SKM-1 (cell line): ENCODE measurements around the gene DPM1.

Source experiments
- DNase-seq: peaks from one replicate; lab custom pipeline; 2025; ENCODE audit not compliant: unreplicated experiment; lab: John Stamatoyannopoulos, UW

DPM1 gene

GRCh38 chr20:50957798-50958614 is at the start of gene DPM1:
DPM1 (minus strand) TSS chr20:50958532; CDS start chr20:50958523, 9 bp downstream.
- peak; percentile 89 for DNase-seq

- DNase-seq: no peak
Observed at GRCh38 chr20:51005214-51005613, 46.9 kb upstream of the DPM1 start.

GRCh38 chr20:51004781-51005180 is 46.4 kb upstream of the DPM1 start:
- no peak for DNase-seq

DNA sequence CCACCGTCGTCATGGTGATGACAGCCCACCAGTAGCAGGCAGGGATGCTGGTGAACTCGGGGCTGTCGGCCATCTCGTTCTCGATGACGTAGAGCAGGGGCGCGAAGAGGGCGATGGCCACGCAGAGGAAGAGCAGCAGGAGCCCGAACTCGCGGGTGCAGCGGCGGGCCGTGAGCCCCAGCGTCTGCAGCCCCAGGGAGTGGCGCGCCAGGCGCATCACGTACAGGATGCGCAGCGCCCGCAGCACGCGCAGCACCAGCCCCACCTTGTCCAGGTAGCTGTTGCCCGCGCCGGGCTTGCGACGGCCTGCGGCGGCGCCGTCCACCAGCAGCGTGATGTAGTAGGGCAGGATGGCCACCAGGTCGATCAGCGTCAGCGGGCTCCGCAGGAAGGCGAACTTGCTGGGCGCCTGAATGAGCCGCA is 46.0 kb upstream of the DPM1 start:
- DNase-seq: no peak

DNA sequence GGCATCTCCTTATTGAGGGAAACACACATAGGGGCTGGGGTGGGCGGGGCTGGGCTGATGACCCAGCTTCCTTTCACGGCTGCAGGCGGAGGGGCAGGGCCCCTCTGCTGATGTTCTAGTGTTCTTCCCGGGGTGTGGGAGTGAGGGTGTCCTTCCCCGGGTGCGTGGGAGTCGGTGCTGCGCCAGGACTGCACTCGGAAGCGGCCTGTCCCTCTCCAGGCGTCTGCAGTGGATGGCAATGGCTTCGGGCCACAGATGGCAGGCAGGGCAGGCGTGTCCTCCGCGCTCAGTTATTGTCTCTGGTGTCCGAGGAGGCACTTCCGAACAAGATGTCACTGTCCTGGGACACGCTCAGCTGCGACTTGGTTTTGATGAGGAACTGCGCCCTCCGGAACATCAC is 45.4 kb upstream of the DPM1 start:
- DNase-seq: no peak

GRCh38 chr20:51002633-51003032 is 44.3 kb upstream of the DPM1 start:
- no peak for DNase-seq

GRCh38 chr20:51001430-51002265 is 43.3 kb upstream of the DPM1 start:
- no peak for DNase-seq

DNA sequence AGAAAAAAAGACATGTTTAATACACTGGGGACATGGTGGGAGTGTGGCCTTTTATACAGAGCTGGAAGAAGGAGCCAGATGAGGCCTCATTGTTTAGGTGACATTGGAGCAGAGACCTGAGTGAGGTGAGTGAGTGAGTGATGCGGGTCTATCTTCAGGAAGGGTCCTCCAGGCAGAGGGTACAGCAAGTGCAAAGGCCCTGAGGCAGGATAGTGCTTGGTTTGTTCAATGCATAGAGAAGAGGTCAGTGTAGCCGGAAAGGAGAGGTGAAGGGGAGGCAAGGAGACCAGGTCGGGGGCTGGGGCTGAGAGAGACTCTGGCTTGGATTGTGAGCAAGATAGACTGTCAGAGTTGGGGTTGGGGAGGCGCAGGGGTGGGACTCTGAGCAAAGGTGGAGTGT is 41.0 kb upstream of the DPM1 start:
- no peak for DNase-seq

DNA sequence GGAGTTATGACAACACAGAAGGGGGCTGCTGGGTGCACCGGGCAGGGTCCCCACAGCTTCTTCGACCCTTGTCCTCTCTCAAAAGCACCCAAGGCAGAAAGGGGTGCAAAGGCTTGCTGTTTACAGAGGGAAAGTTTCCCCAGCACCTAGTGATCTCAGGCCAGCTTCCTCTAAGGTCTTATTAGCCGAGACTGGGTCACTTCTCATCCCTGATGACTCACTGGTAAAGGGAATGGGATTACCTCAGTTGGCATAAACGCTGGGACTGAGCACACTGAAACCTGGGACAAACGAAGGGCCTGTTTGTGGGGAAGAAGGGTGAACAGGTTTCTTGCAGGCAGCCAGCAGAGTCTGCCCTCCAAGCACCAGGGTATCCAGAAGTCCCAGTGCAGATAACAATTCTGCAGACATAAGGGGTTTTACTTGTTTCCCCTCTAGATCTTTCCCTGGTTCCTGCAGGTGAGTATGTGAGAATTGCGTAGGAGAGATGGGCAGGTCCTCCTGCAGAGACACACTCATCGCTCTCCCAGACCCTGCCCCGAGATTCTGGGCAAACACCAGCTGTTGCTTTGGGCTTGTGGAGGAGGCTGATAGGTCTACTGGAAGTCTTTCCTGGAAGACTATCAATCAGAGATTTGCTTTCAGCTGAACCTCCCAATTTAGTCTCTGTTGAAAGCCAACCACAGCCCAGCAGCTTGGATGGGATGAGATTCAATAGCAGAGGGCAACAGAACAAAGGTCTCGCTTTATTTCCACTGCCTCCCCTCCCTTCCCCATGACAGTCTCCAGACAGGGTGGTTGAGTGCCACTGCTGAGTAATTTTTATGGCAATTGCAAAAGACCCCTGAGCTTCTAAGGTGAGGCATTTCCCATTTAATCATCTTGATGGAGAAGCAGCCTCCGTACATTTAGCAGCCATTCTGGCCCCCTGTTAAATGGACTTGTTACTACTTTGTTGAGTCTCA is 38.9 kb upstream of the DPM1 start:
- DNase-seq: no peak

DNA sequence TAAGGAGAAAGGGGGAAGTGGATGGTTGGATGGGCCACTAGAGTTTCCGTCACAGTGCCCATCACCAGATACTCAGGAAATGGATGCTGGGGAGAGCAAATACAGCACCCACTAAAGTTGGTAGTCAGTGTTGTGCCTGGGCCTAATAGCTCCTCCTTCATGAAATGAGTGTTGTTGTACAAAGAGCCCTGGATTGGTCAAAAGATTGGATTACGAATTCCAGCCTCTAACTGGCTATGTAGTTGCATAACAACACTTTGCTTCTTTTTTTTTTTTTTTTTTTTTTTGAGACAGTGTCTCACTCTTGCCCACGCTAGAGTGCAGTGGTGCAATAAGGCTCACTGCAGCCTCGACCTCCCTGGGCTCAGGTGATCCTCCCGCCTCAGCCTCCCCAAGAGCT is 37.2 kb upstream of the DPM1 start:
- DNase-seq: no peak

DNA sequence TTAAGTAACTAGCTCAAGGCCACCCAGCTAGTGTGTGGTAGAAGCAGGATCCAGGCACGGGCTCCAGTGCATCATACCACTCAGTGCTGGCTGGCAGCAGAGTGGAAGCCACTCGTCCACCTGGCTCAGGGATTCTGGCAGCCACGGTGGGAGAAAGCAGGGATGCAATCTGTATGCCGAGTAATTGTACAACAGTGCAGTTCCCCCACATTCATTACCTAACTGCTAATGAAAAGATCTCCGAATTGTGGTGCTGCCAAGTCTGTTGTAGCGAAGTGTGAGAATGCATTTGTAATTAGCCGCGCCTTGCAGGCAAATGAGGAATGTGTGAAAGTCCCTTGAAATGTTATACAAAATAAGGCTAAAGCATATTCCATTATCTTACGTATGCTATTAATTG is 35.5 kb upstream of the DPM1 start:
- DNase-seq: no peak

GRCh38 chr20:50992733-50993457 is 34.6 kb upstream of the DPM1 start:
- peak; percentile 63 for DNase-seq

DNA sequence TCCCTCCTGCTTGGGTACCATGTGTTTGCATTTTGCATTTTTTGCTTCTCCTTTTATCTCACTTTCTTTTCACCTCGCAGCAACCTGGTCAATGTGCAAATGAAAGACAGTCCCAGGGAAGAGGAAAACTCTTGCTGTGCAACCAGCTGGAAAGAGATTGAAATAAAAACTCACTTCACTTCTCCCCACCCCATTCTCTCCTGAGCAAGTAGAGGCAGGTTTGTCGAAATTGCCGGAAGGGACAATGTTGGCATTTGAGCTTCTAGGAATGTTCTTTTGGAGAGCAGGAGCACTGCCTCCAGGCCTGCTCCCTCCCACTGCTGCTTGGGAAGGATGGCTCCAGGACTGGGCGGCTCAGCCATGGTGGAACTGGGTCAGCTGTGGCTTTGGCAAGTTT is 34.0 kb upstream of the DPM1 start:
- DNase-seq: no peak

DNA sequence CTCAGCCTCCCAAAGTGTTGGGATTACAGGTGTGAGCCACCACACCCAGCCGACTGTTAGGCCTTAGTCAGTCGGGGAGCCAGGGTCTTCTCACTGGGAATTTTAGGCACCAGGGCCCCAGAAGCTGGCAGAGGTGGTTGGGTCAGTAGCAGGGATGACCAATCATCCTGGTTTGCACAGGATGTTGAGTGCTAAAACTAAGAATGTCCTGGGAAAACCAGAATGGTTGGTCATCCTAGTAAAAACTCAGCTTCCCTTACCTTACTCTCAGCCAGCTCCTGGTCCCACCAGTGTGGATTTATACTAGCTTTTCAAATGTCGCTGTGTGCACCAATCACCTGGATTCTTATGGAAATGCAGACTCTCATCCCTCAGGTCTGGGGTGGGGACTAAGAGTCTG is 32.7 kb upstream of the DPM1 start:
- DNase-seq: no peak

DNA sequence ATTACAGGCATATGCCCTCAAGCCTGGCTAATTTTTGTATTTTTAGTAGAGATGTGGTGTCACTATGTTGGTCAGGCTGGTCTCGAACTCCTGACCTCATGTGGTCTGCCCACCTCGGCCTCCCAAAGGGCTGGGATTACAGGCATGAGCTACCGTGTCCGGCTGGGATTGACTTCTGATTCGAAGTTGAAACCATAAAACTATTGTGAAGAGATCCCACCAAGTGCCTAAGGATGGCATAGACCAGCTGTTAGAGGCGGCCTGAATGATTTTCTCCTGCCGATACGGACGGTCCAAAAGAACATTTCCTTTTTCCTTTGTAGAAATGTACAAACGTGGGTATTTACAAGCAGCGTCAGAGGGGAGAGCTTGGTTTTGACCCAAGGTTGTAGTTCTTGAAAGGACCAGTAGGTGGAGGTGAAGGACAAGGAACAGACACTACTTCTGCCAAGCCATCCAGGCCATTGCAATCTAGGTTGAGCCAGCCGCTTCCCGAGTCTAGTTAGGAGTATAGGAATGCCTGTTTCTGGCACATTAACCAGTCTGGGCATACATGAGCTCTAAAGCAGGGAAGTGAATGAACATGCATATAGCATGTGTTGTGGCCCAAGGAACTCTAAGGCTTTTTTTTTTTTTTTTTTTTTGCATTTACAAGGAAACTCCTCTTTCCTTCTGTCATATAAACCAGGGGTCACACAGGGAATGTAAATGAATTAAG is 29.3 kb upstream of the DPM1 start:
- peak; percentile 65 for DNase-seq

- no peak for DNase-seq
Observed at GRCh38 chr20:50983321-50983720, 25.0 kb upstream of the DPM1 start.

GRCh38 chr20:50982363-50982762 is 24.0 kb upstream of the DPM1 start:
- no peak for DNase-seq

- DNase-seq: no peak
Observed at GRCh38 chr20:50981714-50982048, 23.3 kb upstream of the DPM1 start.

DNA sequence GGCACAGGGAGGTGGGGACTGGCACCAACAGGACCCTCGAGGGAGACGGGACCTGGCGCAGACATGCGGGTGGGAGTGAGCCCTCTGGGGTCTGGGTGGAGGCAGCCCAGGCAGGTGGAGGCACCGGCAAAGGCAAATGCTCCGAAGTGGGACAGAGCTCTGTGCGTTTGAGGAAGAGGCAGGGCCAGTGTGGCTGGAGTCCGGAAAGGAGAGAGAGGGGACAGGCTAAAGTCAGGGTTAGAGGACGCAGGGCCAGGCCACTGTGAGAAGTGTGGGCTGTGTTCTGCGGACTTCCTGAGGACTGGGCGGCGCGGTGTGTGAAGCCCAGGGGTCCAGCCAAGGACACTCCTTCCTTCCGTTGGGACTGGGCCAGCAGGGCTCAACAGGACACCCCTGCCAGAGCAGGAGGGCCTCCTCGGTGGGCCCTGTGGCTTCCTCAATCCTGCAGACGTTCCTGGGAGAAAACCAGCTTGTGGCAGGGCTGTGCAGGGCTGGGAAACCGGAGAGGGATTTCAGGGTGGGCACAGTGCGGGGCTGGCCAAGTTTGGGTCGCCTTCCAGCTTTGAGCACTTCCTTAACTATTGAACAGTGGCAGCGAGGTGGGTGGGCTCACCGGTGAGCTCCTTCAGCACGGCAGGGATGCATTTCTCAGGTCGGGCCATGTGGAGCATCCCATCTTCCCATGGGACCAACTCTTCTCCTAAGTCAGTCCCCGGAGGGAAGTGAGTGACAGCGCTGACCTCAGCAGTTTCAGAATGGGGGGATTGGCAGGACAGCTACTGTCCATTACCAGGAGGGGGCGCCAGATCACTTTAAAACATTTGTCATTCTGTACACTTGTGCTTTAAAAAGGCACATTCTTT is 22.8 kb upstream of the DPM1 start:
- peak; percentile 50 for DNase-seq
